Epithelial cell of proximal tubule (primary cell): Measurements from ENCODE around the gene MILR1. TPM values are rescaled to one million over a fixed set of nuclear protein-coding genes. Genes with fewer than 3 reads are reported as not detected.
A peak's percentile ranks its signal among the peaks of the same experiment; 100 is the strongest.

Experiments
- DNase-seq: peaks from one replicate; pipeline ENCODE4 v3.0.0-alpha.2; 2011; ENCODE audit warnings: low read depth
- H3K4me3 ChIP-seq: 2 replicates; pipeline ENCODE4 v1.5.1; 2011; ENCODE audit warnings: low read depth, mild to moderate bottlenecking, low read length
- CTCF ChIP-seq: conservative IDR thresholded peaks from 2 replicates; pipeline ENCODE4 v1.5.1; 2012; ENCODE audit warnings: low read depth, mild to moderate bottlenecking, low read length
- total RNA-seq: library from RNA; depleted of rRNA; stranded (reverse); fragments of >200 nt; gene quantifications from 2 replicates; pipeline ENCODE4 v1.2.3, GENCODE V29; 2015

The MILR1 gene
- total RNA-seq, 1 donor from 2014 or later: not detected

GRCh38 chr17:64503821-64504768 lies 55.2 kb downstream of the MILR1 start:
- no peak for DNase-seq

GRCh38 chr17:64504769-64505339 lies 55.9 kb downstream of the MILR1 start:
- no peak for TF ChIP-seq CTCF
- DNase-seq: no peak

More at GRCh38 chr17:64503821-64504768, 55.2 kb downstream of the MILR1 start:
- no peak for TF ChIP-seq CTCF
- H3K4me3 ChIP-seq: peak overlapping the region; percentile 90

GRCh38 chr17:64505340-64506200 lies 56.7 kb downstream of the MILR1 start:
- TF ChIP-seq CTCF: no peak
- peak overlapping the region; percentile 90 for H3K4me3 ChIP-seq
- no peak for DNase-seq

More at GRCh38 chr17:64504769-64505339, 55.9 kb downstream of the MILR1 start:
- H3K4me3 ChIP-seq: peak overlapping the region; percentile 90

GRCh38 chr17:64506201-64506575 lies 57.3 kb downstream of the MILR1 start, which contains the start of gene DDX5:
DDX5 (minus strand) TSS chr17:64506289; CDS start chr17:64506119, 170 bp downstream.
- peak within 1 kb of the TSS; percentile 90 for H3K4me3 ChIP-seq
- TF ChIP-seq CTCF: no peak
- peak; percentile 87 for DNase-seq

- peak within 1 kb of the TSS; percentile 90 for H3K4me3 ChIP-seq
- no peak for DNase-seq
- TF ChIP-seq CTCF: no peak
Observed at GRCh38 chr17:64506576-64507412, 57.9 kb downstream of the MILR1 start, which contains the start of gene CEP95. CEP95 (plus strand) TSS chr17:64506977; CDS start chr17:64507098, 121 bp downstream.

- no peak for DNase-seq
- peak overlapping the region; percentile 90 for H3K4me3 ChIP-seq
- peak; percentile 49 for TF ChIP-seq CTCF
Observed at GRCh38 chr17:64507413-64507782, 58.5 kb downstream of the MILR1 start.
